Neural crest cell (in vitro differentiated cells): ENCODE measurements around the gene CNTN4. TPM values are rescaled to one million over a fixed set of nuclear protein-coding genes. Genes with fewer than 3 reads are reported as not detected.

ENCODE experiments used
- DNase-seq: peaks from one replicate; pipeline ENCODE4 v3.0.0; 2021; ENCODE audit warnings: low read depth, mixed read lengths, low spot score
- H3K27ac Mint-ChIP-seq: one replicate; pipeline ENCODE4 v1.8.0; 2021; ENCODE audit warnings: mild to moderate bottlenecking, mixed read lengths; ENCODE audit not compliant: unreplicated experiment
- H3K27me3 Mint-ChIP-seq: 2 replicates; pipeline ENCODE4 v1.8.0; 2021; ENCODE audit warnings: low read depth, mild to moderate bottlenecking, mixed read lengths
- H3K36me3 Mint-ChIP-seq: 2 replicates; pipeline ENCODE4 v1.8.0; 2021; ENCODE audit warnings: low read depth, mild to moderate bottlenecking, mixed read lengths
- H3K4me1 Mint-ChIP-seq: 2 replicates; pipeline ENCODE4 v1.8.0; 2021; ENCODE audit warnings: mixed read lengths
- H3K4me3 Mint-ChIP-seq: one replicate; pipeline ENCODE4 v1.8.0; 2021; ENCODE audit warnings: mild to moderate bottlenecking, mixed read lengths
- H3K9me3 Mint-ChIP-seq: 2 replicates; pipeline ENCODE4 v1.8.0; 2021; ENCODE audit warnings: mixed read lengths
- CTCF ChIP-seq: fragments of 200-600 bp; sonication (generic); conservative IDR thresholded peaks from 2 replicates; pipeline ENCODE4 v1.5.0; 2021; ENCODE audit warnings: antibody characterized with exemption, mild to moderate bottlenecking
- total RNA-seq: library from RNA; stranded (reverse); gene quantifications from 2 replicates; pipeline ENCODE4 v1.2.1, GENCODE V29; 2021

CNTN4 gene
- total RNA-seq, 1 donor from 2014 or later, result 2.9 TPM

GRCh38 chr3:2423143-2423542 lies 324.5 kb downstream of the CNTN4 start:
- Mint-ChIP-seq H3K4me1 (no peaks in the 10 kb centered on the region), H3K9me3 (peaks cover 2% of the 10 kb centered on the region), H3K27ac (no peak overlapping the region), H3K4me3 (no peak overlapping the region), H3K36me3 (peaks cover 2% of the 10 kb centered on the region), H3K27me3 (no peaks in the 10 kb centered on the region)
- TF ChIP-seq CTCF, result no peak
- DNase-seq, result no peak

- no peak for TF ChIP-seq CTCF
- H3K27ac Mint-ChIP-seq, result no peak overlapping the region
- DNase-seq, result no peak
- no peaks in the 10 kb centered on the region for H3K36me3 Mint-ChIP-seq
- H3K9me3 Mint-ChIP-seq, result no peaks in the 10 kb centered on the region
- no peaks in the 10 kb centered on the region for H3K27me3 Mint-ChIP-seq
- H3K4me3 Mint-ChIP-seq, result no peak overlapping the region
- no peaks in the 10 kb centered on the region for H3K4me1 Mint-ChIP-seq
Observed at GRCh38 chr3:2441558-2441957, 342.9 kb downstream of the CNTN4 start.

- Mint-ChIP-seq H3K4me3 (no peak overlapping the region), H3K9me3 (no peaks in the 10 kb centered on the region)
- no peak for TF ChIP-seq CTCF
Observed at GRCh38 chr3:2446146-2446545, 347.5 kb downstream of the CNTN4 start.

GRCh38 chr3:2452249-2452648 lies 353.6 kb downstream of the CNTN4 start:
- Mint-ChIP-seq H3K9me3 (no peaks in the 10 kb centered on the region), H3K4me3 (no peak overlapping the region), H3K27ac (no peak overlapping the region), H3K36me3 (no peaks in the 10 kb centered on the region), H3K4me1 (no peaks in the 10 kb centered on the region), H3K27me3 (no peaks in the 10 kb centered on the region)
- no peak for TF ChIP-seq CTCF
- no peak for DNase-seq

More at GRCh38 chr3:2446146-2446545, 347.5 kb downstream of the CNTN4 start:
- no peaks in the 10 kb centered on the region for H3K36me3 Mint-ChIP-seq
- no peak for DNase-seq
- H3K27me3 Mint-ChIP-seq, result no peaks in the 10 kb centered on the region
- H3K27ac Mint-ChIP-seq, result no peak overlapping the region
- H3K4me1 Mint-ChIP-seq, result no peaks in the 10 kb centered on the region

- no peaks in the 10 kb centered on the region for H3K36me3 Mint-ChIP-seq
- no peak for DNase-seq
- no peak for TF ChIP-seq CTCF
- no peaks in the 10 kb centered on the region for H3K27me3 Mint-ChIP-seq
- H3K4me1 Mint-ChIP-seq, result no peaks in the 10 kb centered on the region
- H3K4me3 Mint-ChIP-seq, result no peak overlapping the region
- H3K27ac Mint-ChIP-seq, result no peak overlapping the region
- H3K9me3 Mint-ChIP-seq, result no peaks in the 10 kb centered on the region
Observed at GRCh38 chr3:2454865-2455264, 356.2 kb downstream of the CNTN4 start.

- no peak for DNase-seq
- H3K4me3 Mint-ChIP-seq, result no peak overlapping the region
- H3K27ac Mint-ChIP-seq, result no peak overlapping the region
- H3K36me3 Mint-ChIP-seq, result no peaks in the 10 kb centered on the region
- H3K27me3 Mint-ChIP-seq, result no peaks in the 10 kb centered on the region
- no peaks in the 10 kb centered on the region for H3K9me3 Mint-ChIP-seq
- TF ChIP-seq CTCF, result no peak
- H3K4me1 Mint-ChIP-seq, result no peaks in the 10 kb centered on the region
Observed at GRCh38 chr3:2456788-2457187, 358.1 kb downstream of the CNTN4 start.
